ENCODE results near the gene MYO7B.

GRCh38 chr2:127589841-127590240, 54.4 kb downstream of the MYO7B start:
- TF ChIP-seq CTCF (IDR thresholded peaks at IDR 0.05; ENCODE audit: borderline replicate concordance, extremely low read depth, low read length, poor library complexity, severe bottlenecking), result no peak
- no peak for TF ChIP-seq EZH2 (IDR thresholded peaks at IDR 0.05; ENCODE audit: borderline replicate concordance, low read depth, low read length, severe bottlenecking)
